Measurements from ENCODE around the gene SPRYD7. TPM values are rescaled to one million over a fixed set of nuclear protein-coding genes. Genes with fewer than 3 reads are reported as not detected.

SPRYD7 gene
- polyA plus RNA-seq, 1 experiment = 3.3 TPM

DNA sequence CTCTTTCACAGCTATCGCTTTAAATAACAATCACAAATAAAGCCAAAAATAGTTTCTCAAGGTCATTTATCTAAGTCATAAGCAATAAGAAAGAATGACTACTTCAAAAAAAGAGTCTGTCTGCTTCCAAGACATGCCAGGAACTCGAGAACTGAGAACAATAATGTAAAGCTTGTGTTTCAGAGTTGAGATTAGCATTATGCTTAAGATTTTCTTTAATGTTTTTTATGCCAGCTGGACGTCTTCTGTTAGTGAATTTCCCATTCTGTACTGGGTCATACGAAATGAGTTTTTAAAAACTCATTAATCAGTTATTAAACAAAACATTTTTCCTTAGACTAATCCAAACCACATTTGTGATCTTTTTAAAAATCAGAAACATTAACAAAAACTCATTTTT is 3.2 kb upstream of the SPRYD7 start:
- CTCF ChIA-PET = no interaction called here
- TF ChIP-seq, protein P1, sequence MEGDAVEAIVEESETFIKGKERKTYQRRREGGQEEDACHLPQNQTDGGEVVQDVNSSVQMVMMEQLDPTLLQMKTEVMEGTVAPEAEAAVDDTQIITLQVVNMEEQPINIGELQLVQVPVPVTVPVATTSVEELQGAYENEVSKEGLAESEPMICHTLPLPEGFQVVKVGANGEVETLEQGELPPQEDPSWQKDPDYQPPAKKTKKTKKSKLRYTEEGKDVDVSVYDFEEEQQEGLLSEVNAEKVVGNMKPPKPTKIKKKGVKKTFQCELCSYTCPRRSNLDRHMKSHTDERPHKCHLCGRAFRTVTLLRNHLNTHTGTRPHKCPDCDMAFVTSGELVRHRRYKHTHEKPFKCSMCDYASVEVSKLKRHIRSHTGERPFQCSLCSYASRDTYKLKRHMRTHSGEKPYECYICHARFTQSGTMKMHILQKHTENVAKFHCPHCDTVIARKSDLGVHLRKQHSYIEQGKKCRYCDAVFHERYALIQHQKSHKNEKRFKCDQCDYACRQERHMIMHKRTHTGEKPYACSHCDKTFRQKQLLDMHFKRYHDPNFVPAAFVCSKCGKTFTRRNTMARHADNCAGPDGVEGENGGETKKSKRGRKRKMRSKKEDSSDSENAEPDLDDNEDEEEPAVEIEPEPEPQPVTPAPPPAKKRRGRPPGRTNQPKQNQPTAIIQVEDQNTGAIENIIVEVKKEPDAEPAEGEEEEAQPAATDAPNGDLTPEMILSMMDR (IDR thresholded peaks at IDR 0.05; ENCODE audit: insufficient read depth, low read depth, low read length) = no peak
- no peak for DNase-seq (ENCODE audit: low read depth)
- POLR2A ChIA-PET = interaction anchor here (0.5 kb wide), 1 partner anchor 171 kb away, joined by 3 read pairs; no protein-coding TSS in a partner anchor
- H3K27me3 ChIP-seq (ENCODE audit: control insufficient read depth, insufficient read depth, low read length) = no peaks in the 10 kb centered on the region
- H3K36me3 ChIP-seq (ENCODE audit: control insufficient read depth, insufficient read depth, low read length) = no peaks in the 10 kb centered on the region
- H3K4me3 ChIP-seq (ENCODE audit: low read depth, low read length) = no peak overlapping the region

DNA sequence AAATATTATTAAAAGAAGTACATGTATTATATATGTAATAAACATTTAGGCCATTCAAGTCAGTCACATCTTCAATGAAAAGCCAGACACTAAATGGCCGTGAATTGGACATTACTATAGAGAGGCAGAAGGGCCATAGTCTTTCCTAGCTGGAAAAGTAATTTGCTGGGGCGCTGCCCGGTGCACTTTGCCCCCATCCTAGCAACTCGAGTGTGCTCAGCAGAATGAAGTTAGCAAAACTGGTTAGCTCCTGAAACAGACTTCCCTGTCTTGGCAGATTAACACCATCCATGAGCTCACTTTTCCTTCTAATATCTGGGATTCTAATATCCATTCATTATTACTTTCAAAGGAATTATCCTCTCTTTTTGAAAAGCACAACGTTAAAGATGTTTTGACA is 2.8 kb upstream of the SPRYD7 start:
- POLR2A ChIA-PET = no interaction called here
- Histone ChIP-seq H3K4me3 (ENCODE audit: low read depth, low read length) (no peak overlapping the region), H3K27me3 (ENCODE audit: control insufficient read depth, insufficient read depth, low read length) (no peaks in the 10 kb centered on the region), H3K36me3 (ENCODE audit: control insufficient read depth, insufficient read depth, low read length) (no peaks in the 10 kb centered on the region)
- CTCF ChIA-PET = no interaction called here
- TF ChIP-seq, protein P1 (IDR thresholded peaks at IDR 0.05; ENCODE audit: insufficient read depth, low read depth, low read length) = no peak
- no peak for DNase-seq (ENCODE audit: low read depth)

DNA sequence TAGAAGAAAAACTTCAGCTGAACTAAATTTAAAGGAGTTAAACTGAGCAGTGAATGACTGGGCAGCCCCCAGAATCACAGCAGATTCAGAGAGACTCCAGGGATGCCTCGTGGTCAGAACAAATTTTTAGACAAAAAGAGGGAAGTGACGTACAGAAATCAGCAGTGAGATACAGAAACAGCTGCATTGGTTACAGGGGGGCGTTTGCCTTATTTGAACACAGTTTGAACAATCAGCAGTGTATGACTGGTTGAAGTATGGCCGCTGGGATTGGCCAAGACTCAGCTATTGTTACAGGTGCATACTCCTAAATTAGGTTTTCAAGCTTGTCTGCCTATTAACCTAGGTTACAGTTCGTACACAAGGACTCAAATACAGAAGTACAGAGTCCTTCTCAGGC is 2.2 kb upstream of the SPRYD7 start:
- no peak for DNase-seq (ENCODE audit: low read depth)
- TF ChIP-seq, protein P1 (IDR thresholded peaks at IDR 0.05; ENCODE audit: insufficient read depth, low read depth, low read length) = no peak
- CTCF ChIA-PET = no interaction called here
- Histone ChIP-seq H3K36me3 (ENCODE audit: control insufficient read depth, insufficient read depth, low read length) (no peaks in the 10 kb centered on the region), H3K4me3 (ENCODE audit: low read depth, low read length) (no peak overlapping the region), H3K27me3 (ENCODE audit: control insufficient read depth, insufficient read depth, low read length) (no peaks in the 10 kb centered on the region)
- POLR2A ChIA-PET = no interaction called here

DNA sequence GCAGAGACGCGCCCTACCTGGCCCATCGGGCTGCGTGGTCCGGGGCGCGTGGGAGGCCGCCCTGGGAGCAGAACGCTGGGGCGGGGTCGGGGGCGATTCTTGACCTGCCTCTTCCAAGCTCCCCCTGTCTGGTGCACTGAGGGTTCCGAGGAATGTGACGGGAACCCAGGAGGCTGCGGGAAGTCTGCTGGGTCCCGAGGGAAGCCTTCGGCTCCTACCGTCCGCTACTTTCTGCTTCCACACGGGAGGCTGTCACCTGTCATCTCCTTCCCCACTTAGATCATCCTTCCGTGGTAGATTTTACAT is 781 bp upstream of the SPRYD7 start:
- H3K27me3 ChIP-seq (ENCODE audit: control insufficient read depth, insufficient read depth, low read length) = no peaks in the 10 kb centered on the region
- peak overlapping the region; percentile 47 for H3K4me3 ChIP-seq (ENCODE audit: low read depth, low read length)
- POLR2A ChIA-PET = no interaction called here
- TF ChIP-seq, protein P1 (IDR thresholded peaks at IDR 0.05; ENCODE audit: insufficient read depth, low read depth, low read length) = no peak
- CTCF ChIA-PET = interaction anchor here (0.8 to 1.6 kb wide), 10 partner anchors 10 to 77 kb away, joined by 3 to 7 read pairs (median 4); no protein-coding TSS in a partner anchor
- DNase-seq (ENCODE audit: low read depth) = no peak
- no peaks in the 10 kb centered on the region for H3K36me3 ChIP-seq (ENCODE audit: control insufficient read depth, insufficient read depth, low read length)

DNA sequence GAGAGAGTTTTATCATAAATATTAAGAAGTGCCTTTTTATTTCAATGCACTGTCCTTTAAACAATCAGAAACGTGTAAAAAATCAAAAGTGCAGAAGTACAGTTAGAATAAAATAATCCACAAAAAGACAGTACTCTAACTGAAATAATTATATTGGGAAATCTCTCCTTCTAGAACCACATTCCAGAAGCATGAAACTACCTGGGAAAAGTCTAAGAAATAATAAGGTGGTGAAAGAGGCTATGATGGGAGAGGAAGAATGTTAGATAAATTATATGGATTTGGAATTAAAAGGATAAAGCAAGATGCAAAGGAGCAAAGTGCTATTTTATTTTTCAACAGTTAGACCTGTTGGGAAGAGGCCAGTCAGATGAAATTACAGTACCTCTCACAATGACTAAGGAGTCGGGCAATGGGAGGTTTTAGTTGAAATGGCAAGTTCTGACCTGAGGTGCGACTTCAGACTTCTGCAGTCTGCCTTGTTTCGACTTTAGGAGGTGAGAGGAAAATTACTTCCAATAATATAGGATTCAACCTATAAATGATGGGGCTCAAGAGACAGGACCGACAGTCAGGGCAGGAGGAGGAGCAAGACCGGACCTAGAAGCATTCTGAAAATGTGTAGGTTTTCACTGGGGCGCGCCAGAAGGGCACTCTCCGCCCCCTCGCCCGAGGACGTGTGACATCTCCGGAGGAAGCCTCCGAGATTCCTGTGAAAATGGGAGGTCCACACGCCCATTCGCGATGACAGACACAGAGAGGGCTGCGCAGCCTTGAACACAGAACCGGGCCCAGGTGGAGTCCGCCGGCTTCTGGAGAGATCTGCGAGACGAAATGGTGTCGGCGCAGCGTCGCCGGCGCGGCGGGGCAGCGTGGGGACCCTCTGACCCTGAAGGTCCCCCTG is 717 bp downstream of the SPRYD7 start:
- Histone ChIP-seq H3K36me3 (ENCODE audit: control insufficient read depth, insufficient read depth, low read length) (no peaks in the 10 kb centered on the region), H3K4me3 (ENCODE audit: low read depth, low read length) (peak overlapping the region; percentile 67), H3K27me3 (ENCODE audit: control insufficient read depth, insufficient read depth, low read length) (no peaks in the 10 kb centered on the region)
- DNase-seq (ENCODE audit: low read depth) = no peak
- CTCF ChIA-PET = interaction anchor here (0.9 to 1.6 kb wide), 15 partner anchors 10 to 606 kb away, joined by 3 to 7 read pairs (median 4); partner anchors contain the start of gene TRIM13
- POLR2A ChIA-PET = no interaction called here
- TF ChIP-seq, protein P1 (IDR thresholded peaks at IDR 0.05; ENCODE audit: insufficient read depth, low read depth, low read length) = no peak

All from BJ (cell line).